ENCODE results near the gene CLASRP. TPM values are rescaled to one million over a fixed set of nuclear protein-coding genes. Genes with fewer than 3 reads are reported as not detected.

Gene CLASRP
- total RNA-seq, 3 donors from 2014 or later, result 79.4 to 113 (median 93.2) TPM

DNA sequence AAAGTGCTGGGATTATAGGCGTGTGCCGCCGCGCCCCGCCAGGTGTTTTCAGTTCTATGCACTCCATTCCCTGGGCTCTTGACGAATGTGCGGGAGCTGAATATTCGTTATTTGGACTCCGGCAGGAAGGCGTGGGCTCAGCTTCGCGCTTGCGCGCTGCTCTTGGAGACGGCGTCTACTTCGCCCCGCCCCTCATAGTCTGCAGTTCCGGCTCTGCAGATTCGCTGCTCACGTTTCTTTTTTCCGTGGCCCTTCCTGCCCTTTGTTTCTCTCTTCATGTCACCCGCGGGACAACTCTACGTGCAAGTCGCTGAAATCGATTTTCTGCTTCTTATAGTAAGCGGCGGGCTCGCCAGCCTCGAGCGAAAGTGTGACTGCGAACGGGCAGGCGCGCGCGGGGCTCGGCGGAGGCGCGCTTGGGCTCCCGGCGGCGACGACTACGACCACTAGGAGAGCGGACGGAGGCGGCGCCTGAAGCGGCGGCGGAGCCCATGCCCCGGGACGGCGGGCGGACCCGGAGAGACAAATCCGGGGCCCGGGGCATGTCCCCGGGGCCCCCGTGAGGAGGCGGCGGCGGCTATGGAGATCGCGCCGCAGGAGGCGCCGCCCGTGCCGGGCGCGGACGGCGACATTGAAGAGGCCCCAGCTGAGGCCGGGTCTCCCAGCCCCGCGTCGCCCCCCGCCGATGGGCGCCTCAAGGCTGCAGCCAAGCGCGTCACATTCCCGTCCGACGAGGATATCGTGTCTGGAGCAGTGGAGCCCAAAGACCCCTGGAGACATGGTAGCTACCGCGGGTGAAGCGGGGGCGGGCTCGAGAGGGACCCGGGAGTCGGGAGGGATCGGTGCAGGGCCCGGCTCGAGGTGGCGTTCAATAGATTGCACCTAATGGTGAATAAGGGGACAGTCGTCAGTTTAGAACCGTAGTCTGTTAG is 54.2 kb downstream of the CLASRP start, which contains the start of gene PPP1R37:
Gene PPP1R37, plus strand, starts transcription at position 433 of the 932 bp plus-strand sequence. Its CDS starts 147 bp downstream, at position 580.
- intact Hi-C loops (cut with DNase I, micrococcal nuclease), result no loop called here
- ATAC-seq, result peak; percentile 88

DNA sequence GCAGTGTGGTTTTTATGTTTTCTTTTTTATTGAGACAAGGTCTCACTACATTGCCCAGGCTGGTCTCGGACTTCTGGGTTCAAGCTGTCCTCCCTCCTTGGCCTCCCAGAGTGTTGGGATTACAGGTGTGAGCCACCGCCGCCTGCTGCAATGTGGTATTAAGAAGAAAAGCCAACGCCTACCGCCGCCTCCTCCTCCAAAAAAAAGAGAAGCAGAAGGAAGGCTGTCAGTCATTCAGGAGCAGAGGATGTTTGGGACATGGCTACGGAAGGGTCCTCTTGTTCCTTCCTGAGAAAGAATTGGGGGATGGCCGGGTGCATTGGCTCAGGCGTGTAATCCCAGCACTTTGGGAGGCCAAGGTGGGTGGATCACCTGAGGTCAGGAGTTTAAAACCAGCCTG is 55.3 kb downstream of the CLASRP start:
- peaks cover 22% of the 10 kb centered on the region for H3K4me1 ChIP-seq (ENCODE audit: low read depth)

More for the DNA sequence above, 54.2 kb downstream of the CLASRP start, which contains the start of gene PPP1R37:
- Histone ChIP-seq H3K4me1 (ENCODE audit: low read depth) (peaks cover 22% of the 10 kb centered on the region), H3K36me3 (ENCODE audit: low read depth) (peaks cover 4% of the 10 kb centered on the region), H3K4me3 (peak within 1 kb of the TSS; percentile 93), H3K9me3 (no peaks in the 10 kb centered on the region)
- peak; percentile 93 to 97 (median 95) for DNase-seq
- TF ChIP-seq, protein P1, sequence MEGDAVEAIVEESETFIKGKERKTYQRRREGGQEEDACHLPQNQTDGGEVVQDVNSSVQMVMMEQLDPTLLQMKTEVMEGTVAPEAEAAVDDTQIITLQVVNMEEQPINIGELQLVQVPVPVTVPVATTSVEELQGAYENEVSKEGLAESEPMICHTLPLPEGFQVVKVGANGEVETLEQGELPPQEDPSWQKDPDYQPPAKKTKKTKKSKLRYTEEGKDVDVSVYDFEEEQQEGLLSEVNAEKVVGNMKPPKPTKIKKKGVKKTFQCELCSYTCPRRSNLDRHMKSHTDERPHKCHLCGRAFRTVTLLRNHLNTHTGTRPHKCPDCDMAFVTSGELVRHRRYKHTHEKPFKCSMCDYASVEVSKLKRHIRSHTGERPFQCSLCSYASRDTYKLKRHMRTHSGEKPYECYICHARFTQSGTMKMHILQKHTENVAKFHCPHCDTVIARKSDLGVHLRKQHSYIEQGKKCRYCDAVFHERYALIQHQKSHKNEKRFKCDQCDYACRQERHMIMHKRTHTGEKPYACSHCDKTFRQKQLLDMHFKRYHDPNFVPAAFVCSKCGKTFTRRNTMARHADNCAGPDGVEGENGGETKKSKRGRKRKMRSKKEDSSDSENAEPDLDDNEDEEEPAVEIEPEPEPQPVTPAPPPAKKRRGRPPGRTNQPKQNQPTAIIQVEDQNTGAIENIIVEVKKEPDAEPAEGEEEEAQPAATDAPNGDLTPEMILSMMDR (IDR thresholded peaks at IDR 0.05), result no peak

DNA sequence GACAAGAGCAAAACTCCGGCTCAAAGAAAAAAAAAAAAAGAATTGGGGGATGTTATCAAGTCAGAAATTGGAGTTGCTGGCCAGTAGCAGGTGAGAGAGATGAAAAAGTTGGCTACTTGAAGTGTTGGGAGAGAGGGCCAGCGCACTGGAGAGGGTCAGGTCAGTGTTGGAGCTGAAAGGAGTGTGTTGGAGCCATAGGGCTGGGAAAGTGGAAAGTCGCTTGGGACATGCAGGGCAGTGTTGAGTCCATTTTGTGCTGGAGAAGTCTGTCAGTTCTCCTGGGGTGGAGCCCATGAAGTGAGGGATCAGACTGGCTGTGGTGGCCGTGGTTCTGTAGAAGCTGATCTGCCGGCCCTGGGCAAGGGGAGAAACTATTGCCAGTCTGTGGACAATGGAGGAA is 55.9 kb downstream of the CLASRP start:
- intact Hi-C loops (cut with DNase I, micrococcal nuclease), result no loop called here
- ATAC-seq, result no peak
- H3K4me3 ChIP-seq, result no peak overlapping the region
- H3K36me3 ChIP-seq (ENCODE audit: low read depth), result peaks cover 4% of the 10 kb centered on the region
- H3K4me1 ChIP-seq (ENCODE audit: low read depth), result peaks cover 22% of the 10 kb centered on the region
- TF ChIP-seq, protein P1 (IDR thresholded peaks at IDR 0.05), result no peak
- no peak for DNase-seq
- H3K9me3 ChIP-seq, result no peaks in the 10 kb centered on the region

More for the DNA sequence above, 55.3 kb downstream of the CLASRP start:
- Histone ChIP-seq H3K36me3 (ENCODE audit: low read depth) (peaks cover 4% of the 10 kb centered on the region), H3K4me3 (no peak overlapping the region), H3K9me3 (no peaks in the 10 kb centered on the region)
- DNase-seq (no peak), ATAC-seq (no peak)
- TF ChIP-seq, protein P1 (IDR thresholded peaks at IDR 0.05), result no peak
- intact Hi-C loops (cut with DNase I, micrococcal nuclease), result no loop called here

DNA sequence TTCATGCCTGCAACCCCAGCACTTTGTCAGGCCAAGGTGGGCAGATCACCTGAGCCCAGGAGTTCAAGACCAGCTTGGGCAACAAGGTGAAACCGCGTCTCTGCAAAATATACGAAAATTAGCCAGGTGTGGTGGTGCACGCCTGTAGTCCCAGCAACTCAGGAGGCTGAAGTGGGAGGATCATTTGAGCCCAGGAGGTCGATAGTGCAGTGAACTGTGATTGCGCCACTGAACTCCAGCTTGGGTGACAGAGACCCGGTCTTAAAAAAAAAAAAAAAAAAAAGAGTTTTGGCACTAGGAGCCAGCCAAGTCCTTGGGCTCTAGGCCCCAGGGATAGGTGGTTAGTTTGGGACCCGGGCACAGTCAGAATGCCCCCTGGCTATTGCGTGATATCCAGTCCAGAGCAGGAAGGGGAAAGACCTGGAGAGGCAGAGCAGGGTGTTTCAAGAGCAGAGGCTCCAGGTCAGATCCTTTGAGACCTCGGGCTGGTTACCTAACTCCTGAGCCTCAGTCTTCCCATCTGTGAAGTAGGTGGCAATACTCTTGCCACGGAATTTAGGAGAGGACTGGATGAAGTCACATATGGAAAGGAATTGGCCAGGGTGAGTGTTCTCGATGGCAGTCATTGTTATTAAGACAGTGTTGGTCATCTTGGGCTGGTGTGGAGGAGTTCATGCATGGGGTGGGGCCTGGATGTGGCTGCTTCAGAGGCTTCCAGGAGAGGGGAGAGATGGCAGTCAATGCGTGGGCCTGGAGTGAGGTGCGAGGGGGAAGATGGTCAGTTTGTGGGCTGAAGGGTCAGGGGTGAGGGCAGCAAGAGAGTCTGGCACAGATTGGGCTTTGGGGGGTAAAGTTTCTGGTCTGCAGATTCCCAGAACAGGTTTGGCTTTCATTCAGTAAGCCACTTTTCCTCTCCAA is 56.9 kb downstream of the CLASRP start:
- DNase-seq (no peak), ATAC-seq (no peak)
- intact Hi-C loops (cut with DNase I, micrococcal nuclease), result no loop called here
- H3K4me1 ChIP-seq (ENCODE audit: low read depth), result peaks cover 20% of the 10 kb centered on the region
- TF ChIP-seq, protein P1 (IDR thresholded peaks at IDR 0.05), result no peak
- no peaks in the 10 kb centered on the region for H3K9me3 ChIP-seq
- H3K36me3 ChIP-seq (ENCODE audit: low read depth), result peaks cover 4% of the 10 kb centered on the region
- H3K4me3 ChIP-seq, result no peak overlapping the region

DNA sequence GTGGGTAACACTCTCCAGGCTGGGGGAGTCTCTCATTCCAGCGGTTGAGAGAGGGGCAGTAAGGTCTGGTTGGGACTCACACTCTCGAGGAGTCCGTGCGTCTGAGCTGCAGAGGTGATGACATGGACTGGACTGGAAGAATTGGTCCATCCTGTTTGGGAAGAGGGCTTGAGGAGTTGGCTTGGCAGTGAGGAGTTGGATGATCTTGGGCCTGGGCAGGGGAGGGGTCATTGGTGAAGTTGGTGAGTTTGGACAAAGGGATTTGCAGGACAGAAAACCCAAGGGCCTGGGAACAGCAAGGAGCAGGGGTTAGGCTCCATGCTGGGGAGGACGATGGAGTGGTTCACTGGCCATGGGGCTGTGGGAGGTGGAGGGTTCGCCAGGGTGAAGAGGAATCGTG is 57.9 kb downstream of the CLASRP start:
- ATAC-seq, result no peak
- intact Hi-C loops (cut with DNase I, micrococcal nuclease), result no loop called here

More for the DNA sequence above, 57.9 kb downstream of the CLASRP start:
- H3K9me3 ChIP-seq, result no peaks in the 10 kb centered on the region
- H3K4me1 ChIP-seq (ENCODE audit: low read depth), result peaks cover 28% of the 10 kb centered on the region
- no peak overlapping the region for H3K4me3 ChIP-seq
- no peak for DNase-seq
- TF ChIP-seq, protein P1 (IDR thresholded peaks at IDR 0.05), result no peak
- H3K36me3 ChIP-seq (ENCODE audit: low read depth), result no peaks in the 10 kb centered on the region
